ENCODE data around the gene DLGAP4. TPM values are rescaled to one million over a fixed set of nuclear protein-coding genes. Genes with fewer than 3 reads are reported as not detected.

The DLGAP4 gene
- total RNA-seq, 4 donors from 2014 or later: 18.8 to 46.7 (median 45.0) TPM

- no peak overlapping the region for H3K27ac ChIP-seq
- TF ChIP-seq POLR2A (IDR thresholded peaks at IDR 0.05) (no peak), CTCF (IDR thresholded peaks at IDR 0.05 in 4 of 5, conservative IDR thresholded peaks at IDR 0.05 in 1 of 5) (no peak)
- H3K4me3 ChIP-seq: no peak overlapping the region
- no peaks in the 10 kb centered on the region for H3K4me1 ChIP-seq
- ATAC-seq (no peak), DNase-seq (no peak)
- H3K9me3 ChIP-seq: no peaks in the 10 kb centered on the region
- no peaks in the 10 kb centered on the region for H3K27me3 ChIP-seq
- intact Hi-C loops (cut with DNase I; ENCODE audit: low total_unique reads): no loop called here
- in situ Hi-C loops (cut with MboI; ENCODE audit: low sequenced_read_pairs in 4 of 4): no loop called here
- no peaks in the 10 kb centered on the region for H3K36me3 ChIP-seq
Observed at GRCh38 chr20:36267605-36268381, 38.3 kb upstream of the DLGAP4 start.

GRCh38 chr20:36268440-36269342 lies 37.4 kb upstream of the DLGAP4 start:
- Histone ChIP-seq H3K4me3 (no peak overlapping the region), H3K27ac (no peak overlapping the region), H3K36me3 (no peaks in the 10 kb centered on the region), H3K27me3 (peaks cover 0 to 2% (median 0%) of the 10 kb centered on the region in 3 donors), H3K4me1 (no peaks in the 10 kb centered on the region), H3K9me3 (no peaks in the 10 kb centered on the region)
- no peak for TF ChIP-seq CTCF (IDR thresholded peaks at IDR 0.05 in 4 of 5, conservative IDR thresholded peaks at IDR 0.05 in 1 of 5)
- TF ChIP-seq POLR2A (IDR thresholded peaks at IDR 0.05): no peak
- ATAC-seq (no peak), DNase-seq (no peak)
- in situ Hi-C loops (cut with MboI; ENCODE audit: low sequenced_read_pairs in 4 of 4) (no loop called here), intact Hi-C loops (cut with DNase I; ENCODE audit: low total_unique reads) (no loop called here)

- in situ Hi-C loops (cut with MboI; ENCODE audit: low sequenced_read_pairs in 4 of 4): no loop called here
- Histone ChIP-seq H3K9me3 (no peaks in the 10 kb centered on the region), H3K36me3 (no peaks in the 10 kb centered on the region), H3K4me1 (no peaks in the 10 kb centered on the region), H3K27ac (no peak overlapping the region), H3K27me3 (peaks cover 5 to 7% (median 6%) of the 10 kb centered on the region in 3 donors), H3K4me3 (no peak overlapping the region)
- no peak for DNase-seq
- intact Hi-C loops (cut with DNase I; ENCODE audit: low total_unique reads): no loop called here
- no peak for ATAC-seq
- no peak for TF ChIP-seq CTCF (IDR thresholded peaks at IDR 0.05 in 4 of 5, conservative IDR thresholded peaks at IDR 0.05 in 1 of 5)
- no peak for TF ChIP-seq POLR2A (IDR thresholded peaks at IDR 0.05)
Observed at GRCh38 chr20:36269507-36269906, 36.6 kb upstream of the DLGAP4 start.

- H3K27me3 ChIP-seq: peaks cover 9 to 14% (median 12%) of the 10 kb centered on the region in 3 donors
- H3K4me3 ChIP-seq: no peak overlapping the region
- ATAC-seq: no peak
- H3K9me3 ChIP-seq: no peaks in the 10 kb centered on the region
- TF ChIP-seq CTCF (IDR thresholded peaks at IDR 0.05 in 4 of 5, conservative IDR thresholded peaks at IDR 0.05 in 1 of 5) (no peak), POLR2A (IDR thresholded peaks at IDR 0.05) (no peak)
- no peak for DNase-seq
- H3K36me3 ChIP-seq: no peaks in the 10 kb centered on the region
- intact Hi-C loops (cut with DNase I; ENCODE audit: low total_unique reads): no loop called here
- no peak overlapping the region for H3K27ac ChIP-seq
- H3K4me1 ChIP-seq: no peaks in the 10 kb centered on the region
- in situ Hi-C loops (cut with MboI; ENCODE audit: low sequenced_read_pairs in 4 of 4): no loop called here
Observed at GRCh38 chr20:36270744-36271638, 35.1 kb upstream of the DLGAP4 start.

All from gastrocnemius medialis (tissue), 4 donors.